Activated naive CD8-positive, alpha-beta T cell treated with anti-CD3 and anti-CD28 coated beads, Interleukin-2, amount 10 ng/mL, durations not matched to agents 7 days and 5 days (primary cell): ENCODE data around the gene OR2L5. TPM values are rescaled to one million over a fixed set of nuclear protein-coding genes. Genes with fewer than 3 reads are reported as not detected.
A peak's percentile ranks its signal among the peaks of the same experiment; 100 is the strongest.

ENCODE experiments used
- ATAC-seq: fragments of 150-1000 bp; cut with Tn5 transposase; one replicate; pipeline ENCODE4 v1.10.0; 2021; ENCODE audit warnings: low read depth, moderate library complexity
- POLR2A ChIA-PET: fragments of 350-600 bp; sonication (Branson Sonifier 250); formaldehyde crosslinking; loops from one replicate; lab custom pipeline; 2021; ENCODE audit warnings: antibody characterized with exemption; lab: Charles Lee
- DNase-seq: peaks from one replicate; pipeline ENCODE4 v3.0.0; 2021
- H3K27ac Mint-ChIP-seq: one replicate; pipeline ENCODE4 v1.8.0; 2022; ENCODE audit warnings: mild to moderate bottlenecking, mixed read lengths
- H3K27me3 Mint-ChIP-seq: one replicate; pipeline ENCODE4 v1.8.0; 2022; ENCODE audit warnings: mild to moderate bottlenecking, moderate library complexity, mixed read lengths
- H3K36me3 Mint-ChIP-seq: one replicate; pipeline ENCODE4 v1.8.0; 2021; ENCODE audit warnings: mild to moderate bottlenecking, mixed read lengths
- H3K4me1 Mint-ChIP-seq: one replicate; pipeline ENCODE4 v1.8.0; 2021; ENCODE audit warnings: mixed read lengths
- H3K4me3 Mint-ChIP-seq: one replicate; pipeline ENCODE4 v1.8.0; 2022; ENCODE audit warnings: mild to moderate bottlenecking, moderate library complexity, mixed read lengths
- H3K9me3 Mint-ChIP-seq: one replicate; pipeline ENCODE4 v1.8.0; 2021; ENCODE audit warnings: mixed read lengths
- total RNA-seq, 2 experiments: library from RNA; stranded (reverse); gene quantifications; one replicate each; pipeline ENCODE4 v1.2.3, GENCODE V29; 2021

Gene OR2L5
- total RNA-seq = not detected

- ATAC-seq (no peak), DNase-seq (no peak)
- H3K9me3 Mint-ChIP-seq = peaks cover 21% of the 10 kb centered on the region
- no peaks in the 10 kb centered on the region for H3K36me3 Mint-ChIP-seq
- H3K27ac Mint-ChIP-seq = no peak within 1 kb of the TSS
- H3K4me3 Mint-ChIP-seq = no peak within 1 kb of the TSS
- POLR2A ChIA-PET = no interaction called here
- no peaks in the 10 kb centered on the region for H3K27me3 Mint-ChIP-seq
- no peaks in the 10 kb centered on the region for H3K4me1 Mint-ChIP-seq
Measured at GRCh38 chr1:248013229-248013710, at the start of gene OR2L5. Gene OR2L5, plus strand, starts transcription at chr1:248013660. Its CDS starts 8,288 bp downstream, at chr1:248021948.

- DNase-seq (no peak), ATAC-seq (no peak)
- Mint-ChIP-seq H3K27me3 (no peaks in the 10 kb centered on the region), H3K27ac (no peak within 1 kb of the TSS), H3K4me1 (peaks cover 4% of the 10 kb centered on the region), H3K36me3 (no peaks in the 10 kb centered on the region), H3K4me3 (no peak within 1 kb of the TSS), H3K9me3 (peaks cover 5% of the 10 kb centered on the region)
- POLR2A ChIA-PET = no interaction called here
Measured at GRCh38 chr1:247964933-247965332, 48.5 kb upstream of the OR2L5 start, which contains the start of gene OR2AK2. Gene OR2AK2, plus strand, starts transcription at chr1:247965233. Its CDS starts 144 bp downstream, at chr1:247965377.

GRCh38 chr1:247966532-247967204, 46.8 kb upstream of the OR2L5 start:
- DNase-seq = no peak

GRCh38 chr1:247992986-247993385, 20.5 kb upstream of the OR2L5 start:
- H3K4me3 Mint-ChIP-seq = no peak overlapping the region
- POLR2A ChIA-PET = no interaction called here
- no peaks in the 10 kb centered on the region for H3K36me3 Mint-ChIP-seq
- ATAC-seq (no peak), DNase-seq (no peak)
- H3K4me1 Mint-ChIP-seq = no peaks in the 10 kb centered on the region
- H3K9me3 Mint-ChIP-seq = peaks cover 2% of the 10 kb centered on the region
- H3K27me3 Mint-ChIP-seq = no peaks in the 10 kb centered on the region
- no peak overlapping the region for H3K27ac Mint-ChIP-seq

More at GRCh38 chr1:247966532-247967204, 46.8 kb upstream of the OR2L5 start:
- H3K4me1 Mint-ChIP-seq = peaks cover 4% of the 10 kb centered on the region
- peaks cover 3% of the 10 kb centered on the region for H3K9me3 Mint-ChIP-seq
- H3K27ac Mint-ChIP-seq = peak overlapping the region; percentile 67
- no peak for ATAC-seq
- no peaks in the 10 kb centered on the region for H3K27me3 Mint-ChIP-seq
- no peaks in the 10 kb centered on the region for H3K36me3 Mint-ChIP-seq
- POLR2A ChIA-PET = no interaction called here
- H3K4me3 Mint-ChIP-seq = peak overlapping the region; percentile 51

GRCh38 chr1:247998811-247999210, 14.6 kb upstream of the OR2L5 start:
- Mint-ChIP-seq H3K27ac (no peak overlapping the region), H3K4me3 (no peak overlapping the region), H3K9me3 (no peaks in the 10 kb centered on the region), H3K36me3 (no peaks in the 10 kb centered on the region), H3K27me3 (no peaks in the 10 kb centered on the region), H3K4me1 (no peaks in the 10 kb centered on the region)
- DNase-seq (no peak), ATAC-seq (no peak)
- POLR2A ChIA-PET = no interaction called here

- POLR2A ChIA-PET = no interaction called here
- DNase-seq (no peak), ATAC-seq (no peak)
- H3K36me3 Mint-ChIP-seq = no peaks in the 10 kb centered on the region
- no peak overlapping the region for H3K4me3 Mint-ChIP-seq
- H3K4me1 Mint-ChIP-seq = no peaks in the 10 kb centered on the region
- H3K27me3 Mint-ChIP-seq = no peaks in the 10 kb centered on the region
- no peaks in the 10 kb centered on the region for H3K9me3 Mint-ChIP-seq
- H3K27ac Mint-ChIP-seq = no peak overlapping the region
Measured at GRCh38 chr1:248000169-248000568, 13.3 kb upstream of the OR2L5 start.

GRCh38 chr1:248007778-248008177, 5.7 kb upstream of the OR2L5 start:
- Mint-ChIP-seq H3K36me3 (no peaks in the 10 kb centered on the region), H3K27ac (no peak overlapping the region), H3K4me1 (no peaks in the 10 kb centered on the region), H3K4me3 (no peak overlapping the region), H3K9me3 (peaks cover 19% of the 10 kb centered on the region), H3K27me3 (no peaks in the 10 kb centered on the region)
- DNase-seq (no peak), ATAC-seq (no peak)
- POLR2A ChIA-PET = no interaction called here

- H3K27me3 Mint-ChIP-seq = no peaks in the 10 kb centered on the region
- H3K9me3 Mint-ChIP-seq = peaks cover 19% of the 10 kb centered on the region
- no peak overlapping the region for H3K4me3 Mint-ChIP-seq
- DNase-seq = no peak
- no peaks in the 10 kb centered on the region for H3K4me1 Mint-ChIP-seq
- H3K27ac Mint-ChIP-seq = no peak overlapping the region
- POLR2A ChIA-PET = no interaction called here
- ATAC-seq = no peak
- no peaks in the 10 kb centered on the region for H3K36me3 Mint-ChIP-seq
Measured at GRCh38 chr1:248009681-248010080, 3.8 kb upstream of the OR2L5 start.

- no peaks in the 10 kb centered on the region for H3K36me3 Mint-ChIP-seq
- POLR2A ChIA-PET = no interaction called here
- ATAC-seq = no peak
- H3K4me1 Mint-ChIP-seq = no peaks in the 10 kb centered on the region
- DNase-seq = no peak
- H3K9me3 Mint-ChIP-seq = peaks cover 6% of the 10 kb centered on the region
- H3K4me3 Mint-ChIP-seq = no peak overlapping the region
- H3K27me3 Mint-ChIP-seq = no peaks in the 10 kb centered on the region
- no peak overlapping the region for H3K27ac Mint-ChIP-seq
Measured at GRCh38 chr1:248015803-248016202, 2.3 kb downstream of the OR2L5 start.

- no peaks in the 10 kb centered on the region for H3K27me3 Mint-ChIP-seq
- POLR2A ChIA-PET = no interaction called here
Measured at GRCh38 chr1:248029770-248030169, 16.3 kb downstream of the OR2L5 start, which contains the start of gene OR2L2. Gene OR2L2, plus strand, starts transcription at chr1:248030070. Its CDS starts 8,198 bp downstream, at chr1:248038268.

GRCh38 chr1:248045209-248045608, 31.7 kb downstream of the OR2L5 start:
- Mint-ChIP-seq H3K27ac (no peak overlapping the region), H3K36me3 (no peaks in the 10 kb centered on the region), H3K4me3 (no peak overlapping the region), H3K27me3 (peaks cover 2% of the 10 kb centered on the region), H3K9me3 (peaks cover 15% of the 10 kb centered on the region), H3K4me1 (no peaks in the 10 kb centered on the region)
- no peak for ATAC-seq
- POLR2A ChIA-PET = no interaction called here
- DNase-seq = no peak

More at GRCh38 chr1:248029770-248030169, 16.3 kb downstream of the OR2L5 start, which contains the start of gene OR2L2:
- Mint-ChIP-seq H3K4me3 (no peak within 1 kb of the TSS), H3K9me3 (peaks cover 14% of the 10 kb centered on the region), H3K4me1 (no peaks in the 10 kb centered on the region), H3K27ac (no peak within 1 kb of the TSS), H3K36me3 (peaks cover 2% of the 10 kb centered on the region)
- DNase-seq = no peak
- ATAC-seq = no peak

GRCh38 chr1:248046536-248046935, 33.1 kb downstream of the OR2L5 start, which contains the start of gene OR2L3:
Gene OR2L3, plus strand, starts transcription at chr1:248046836. Its CDS starts 13,846 bp downstream, at chr1:248060682.
- Mint-ChIP-seq H3K27me3 (peaks cover 2% of the 10 kb centered on the region), H3K4me1 (no peaks in the 10 kb centered on the region), H3K9me3 (peaks cover 17% of the 10 kb centered on the region), H3K27ac (no peak within 1 kb of the TSS), H3K36me3 (no peaks in the 10 kb centered on the region), H3K4me3 (no peak within 1 kb of the TSS)
- ATAC-seq (no peak), DNase-seq (no peak)
- POLR2A ChIA-PET = no interaction called here

GRCh38 chr1:248047008-248047407, 33.5 kb downstream of the OR2L5 start:
- Mint-ChIP-seq H3K36me3 (no peaks in the 10 kb centered on the region), H3K9me3 (peaks cover 17% of the 10 kb centered on the region), H3K27me3 (peaks cover 2% of the 10 kb centered on the region), H3K27ac (no peak overlapping the region), H3K4me1 (no peaks in the 10 kb centered on the region), H3K4me3 (no peak overlapping the region)
- POLR2A ChIA-PET = no interaction called here
- ATAC-seq (no peak), DNase-seq (no peak)

GRCh38 chr1:248054671-248055070, 41.2 kb downstream of the OR2L5 start:
- H3K9me3 Mint-ChIP-seq = peaks cover 10% of the 10 kb centered on the region
- H3K36me3 Mint-ChIP-seq = no peaks in the 10 kb centered on the region
- H3K27me3 Mint-ChIP-seq = no peaks in the 10 kb centered on the region
- H3K27ac Mint-ChIP-seq = no peak overlapping the region
- ATAC-seq (no peak), DNase-seq (no peak)
- no peak overlapping the region for H3K4me3 Mint-ChIP-seq
- no peaks in the 10 kb centered on the region for H3K4me1 Mint-ChIP-seq
- POLR2A ChIA-PET = no interaction called here
